Measurements from ENCODE around the gene UBE2L3. TPM values are rescaled to one million over a fixed set of nuclear protein-coding genes. Genes with fewer than 3 reads are reported as not detected.

UBE2L3 gene
- 89.7 and 96.2 TPM in 2 replicates for total RNA-seq

GRCh38 chr22:21567456-21568346 is at the start of gene UBE2L3:
Gene UBE2L3, plus strand, starts transcription at chr22:21567714. Its CDS starts 31 bp downstream, at chr22:21567745.

GRCh38 chr22:21551361-21551760 is 16.2 kb upstream of the UBE2L3 start, which contains the start of gene RIMBP3C:
Gene RIMBP3C, minus strand, starts transcription at chr22:21551461. Its CDS starts 485 bp downstream, at chr22:21550976.

GRCh38 chr22:21629255-21630149 is 62.0 kb downstream of the UBE2L3 start, which contains the start of gene YDJC:
Gene YDJC, minus strand, starts transcription at chr22:21630022. Its CDS starts 8 bp downstream, at chr22:21630014.

GRCh38 chr22:21632237-21632895 is 64.9 kb downstream of the UBE2L3 start, which contains the start of gene CCDC116:
Gene CCDC116, plus strand, starts transcription at chr22:21632760. Its CDS starts 422 bp downstream, at chr22:21633182.

GRCh38 chr22:21641789-21642583 is 74.5 kb downstream of the UBE2L3 start, which contains the start of gene SDF2L1:
Gene SDF2L1, plus strand, starts transcription at chr22:21642302. Its CDS starts 35 bp downstream, at chr22:21642337.

Other genes starting within 250 kb of the UBE2L3 start
- gene RIMBP3B, start 184.0 kb upstream of the UBE2L3 start, total RNA-seq: not detected in 2 replicates
- 2.3 and 2.6 TPM in 2 replicates for gene HIC2, start 150.3 kb upstream of the UBE2L3 start, total RNA-seq
- 0.15 TPM in 1 of 2 replicates, not detected in the other for gene TMEM191C, start 100.3 kb upstream of the UBE2L3 start, total RNA-seq
- gene RIMBP3C, start 16.3 kb upstream of the UBE2L3 start, total RNA-seq: 0.05 TPM in 1 of 2 replicates, not detected in the other
- gene YDJC, start 62.3 kb downstream of the UBE2L3 start, total RNA-seq: 78.8 and 81.2 TPM in 2 replicates
- 0.07 and 0.20 TPM in 2 replicates for gene CCDC116, start 65.0 kb downstream of the UBE2L3 start, total RNA-seq
- gene SDF2L1, start 74.6 kb downstream of the UBE2L3 start, total RNA-seq: 68.0 and 87.5 TPM in 2 replicates
- 30.8 and 41.2 TPM in 2 replicates for gene PPIL2, start 98.3 kb downstream of the UBE2L3 start, total RNA-seq
- 2.4 and 7.9 TPM in 2 replicates for gene YPEL1, start 168.1 kb downstream of the UBE2L3 start, total RNA-seq